ENCODE results near the gene COL24A1.

DNA sequence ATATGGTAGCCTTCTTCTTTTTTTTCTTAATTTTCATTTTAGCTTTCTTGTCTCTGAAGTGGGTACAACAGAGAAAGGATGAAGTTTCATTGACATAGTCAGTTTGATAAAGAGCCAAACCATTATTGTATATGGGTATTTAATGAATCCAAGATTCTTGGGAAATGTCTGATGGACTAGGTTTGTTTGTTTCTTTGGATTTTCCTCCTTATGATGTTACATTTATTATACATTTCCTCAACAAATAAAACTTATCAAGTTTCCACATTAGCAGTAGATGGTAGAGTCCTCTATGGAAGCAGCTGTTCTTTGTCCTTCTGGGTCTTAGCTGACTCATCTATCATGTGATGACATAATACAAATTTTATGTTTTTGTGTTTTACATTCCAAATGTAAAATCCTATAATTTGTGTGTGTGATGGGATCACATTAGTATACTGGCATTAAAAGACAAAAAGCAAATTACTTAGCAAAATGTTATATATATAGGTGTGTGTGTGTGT, 6.0 kb downstream of the COL24A1 start:
- TF ChIP-seq, protein P1, sequence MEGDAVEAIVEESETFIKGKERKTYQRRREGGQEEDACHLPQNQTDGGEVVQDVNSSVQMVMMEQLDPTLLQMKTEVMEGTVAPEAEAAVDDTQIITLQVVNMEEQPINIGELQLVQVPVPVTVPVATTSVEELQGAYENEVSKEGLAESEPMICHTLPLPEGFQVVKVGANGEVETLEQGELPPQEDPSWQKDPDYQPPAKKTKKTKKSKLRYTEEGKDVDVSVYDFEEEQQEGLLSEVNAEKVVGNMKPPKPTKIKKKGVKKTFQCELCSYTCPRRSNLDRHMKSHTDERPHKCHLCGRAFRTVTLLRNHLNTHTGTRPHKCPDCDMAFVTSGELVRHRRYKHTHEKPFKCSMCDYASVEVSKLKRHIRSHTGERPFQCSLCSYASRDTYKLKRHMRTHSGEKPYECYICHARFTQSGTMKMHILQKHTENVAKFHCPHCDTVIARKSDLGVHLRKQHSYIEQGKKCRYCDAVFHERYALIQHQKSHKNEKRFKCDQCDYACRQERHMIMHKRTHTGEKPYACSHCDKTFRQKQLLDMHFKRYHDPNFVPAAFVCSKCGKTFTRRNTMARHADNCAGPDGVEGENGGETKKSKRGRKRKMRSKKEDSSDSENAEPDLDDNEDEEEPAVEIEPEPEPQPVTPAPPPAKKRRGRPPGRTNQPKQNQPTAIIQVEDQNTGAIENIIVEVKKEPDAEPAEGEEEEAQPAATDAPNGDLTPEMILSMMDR (IDR thresholded peaks at IDR 0.05 in 8 of 11, conservative IDR thresholded peaks at IDR 0.05 in 3 of 11) = no peak
- no peak for TF ChIP-seq POLR2AphosphoS5 (IDR thresholded peaks at IDR 0.05)
